Measurements from ENCODE around the gene HSD3B1. TPM values are rescaled to one million over a fixed set of nuclear protein-coding genes. Genes with fewer than 3 reads are reported as not detected.

The HSD3B1 gene
- total RNA-seq, 6 donors from 2014 or later = not detected

DNA sequence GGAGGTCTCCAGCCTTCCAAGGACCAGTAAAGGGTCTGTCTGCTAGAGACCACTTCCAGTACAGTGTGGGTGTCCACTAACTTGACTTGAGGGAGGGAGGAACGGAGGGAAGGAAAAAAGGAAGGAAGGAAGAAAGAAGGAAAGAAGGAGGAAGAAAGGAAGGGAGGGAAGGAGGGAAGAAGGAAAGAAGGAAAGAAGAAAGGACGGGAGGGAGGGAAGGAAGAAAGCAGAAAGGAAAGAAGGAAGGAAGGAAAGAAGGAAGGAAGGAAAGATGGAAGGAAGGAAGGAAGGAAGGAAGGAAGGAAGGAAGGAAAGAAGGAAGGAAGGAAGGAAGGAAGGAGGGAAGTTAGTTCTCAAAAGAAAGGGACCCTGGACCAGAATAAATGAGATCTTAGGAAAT, 26.8 kb upstream of the HSD3B1 start:
- Histone ChIP-seq H3K4me3 (no peak overlapping the region), H3K27ac (no peak overlapping the region), H3K27me3 (no peaks in the 10 kb centered on the region), H3K4me1 (no peaks in the 10 kb centered on the region), H3K9me3 (no peaks in the 10 kb centered on the region), H3K36me3 (no peaks in the 10 kb centered on the region)
- ATAC-seq (ENCODE audit: low FRiP score in 2 of 2) (no peak), DNase-seq (no peak)
- 83 to 97% methylated on average over 2 of the region's 2 CpGs for WGBS, 2 donors
- TF ChIP-seq EP300 (IDR thresholded peaks at IDR 0.05) (no peak), POLR2AphosphoS5 (IDR thresholded peaks at IDR 0.05) (no peak), POLR2A (IDR thresholded peaks at IDR 0.05) (no peak)
- TF ChIP-seq, protein P1, sequence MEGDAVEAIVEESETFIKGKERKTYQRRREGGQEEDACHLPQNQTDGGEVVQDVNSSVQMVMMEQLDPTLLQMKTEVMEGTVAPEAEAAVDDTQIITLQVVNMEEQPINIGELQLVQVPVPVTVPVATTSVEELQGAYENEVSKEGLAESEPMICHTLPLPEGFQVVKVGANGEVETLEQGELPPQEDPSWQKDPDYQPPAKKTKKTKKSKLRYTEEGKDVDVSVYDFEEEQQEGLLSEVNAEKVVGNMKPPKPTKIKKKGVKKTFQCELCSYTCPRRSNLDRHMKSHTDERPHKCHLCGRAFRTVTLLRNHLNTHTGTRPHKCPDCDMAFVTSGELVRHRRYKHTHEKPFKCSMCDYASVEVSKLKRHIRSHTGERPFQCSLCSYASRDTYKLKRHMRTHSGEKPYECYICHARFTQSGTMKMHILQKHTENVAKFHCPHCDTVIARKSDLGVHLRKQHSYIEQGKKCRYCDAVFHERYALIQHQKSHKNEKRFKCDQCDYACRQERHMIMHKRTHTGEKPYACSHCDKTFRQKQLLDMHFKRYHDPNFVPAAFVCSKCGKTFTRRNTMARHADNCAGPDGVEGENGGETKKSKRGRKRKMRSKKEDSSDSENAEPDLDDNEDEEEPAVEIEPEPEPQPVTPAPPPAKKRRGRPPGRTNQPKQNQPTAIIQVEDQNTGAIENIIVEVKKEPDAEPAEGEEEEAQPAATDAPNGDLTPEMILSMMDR (IDR thresholded peaks at IDR 0.05) = no peak

DNA sequence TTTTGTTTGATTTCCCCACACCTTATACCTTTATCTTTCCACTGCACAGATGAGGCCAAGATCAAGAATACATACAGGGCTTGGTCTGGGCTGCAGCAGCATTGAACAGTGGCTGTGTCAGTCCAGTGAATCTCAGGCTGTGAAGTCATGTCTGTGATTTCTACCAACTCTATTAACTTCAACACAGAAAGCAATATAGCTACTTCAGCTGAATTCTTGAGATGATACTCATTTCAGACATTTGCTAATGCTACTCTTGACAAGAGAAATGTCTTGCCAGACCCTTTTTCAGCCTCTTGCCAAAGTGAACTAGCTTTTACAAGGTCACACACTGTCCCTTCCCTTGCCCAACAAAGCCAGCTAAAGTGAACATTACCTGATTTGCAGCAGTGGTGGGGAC, 25.1 kb upstream of the HSD3B1 start:
- ATAC-seq (ENCODE audit: low FRiP score in 2 of 2) = no peak
- no peak for TF ChIP-seq EP300 (IDR thresholded peaks at IDR 0.05)
- no peak for TF ChIP-seq POLR2A (IDR thresholded peaks at IDR 0.05)
- no peak for TF ChIP-seq POLR2AphosphoS5 (IDR thresholded peaks at IDR 0.05)
- TF ChIP-seq, protein P1 (IDR thresholded peaks at IDR 0.05) = no peak
- no peaks in the 10 kb centered on the region for H3K27me3 ChIP-seq
- H3K36me3 ChIP-seq = no peaks in the 10 kb centered on the region
- no peak overlapping the region for H3K27ac ChIP-seq
- H3K4me1 ChIP-seq = no peaks in the 10 kb centered on the region
- H3K4me3 ChIP-seq = no peak overlapping the region
- DNase-seq = no peak
- H3K9me3 ChIP-seq = no peaks in the 10 kb centered on the region

DNA sequence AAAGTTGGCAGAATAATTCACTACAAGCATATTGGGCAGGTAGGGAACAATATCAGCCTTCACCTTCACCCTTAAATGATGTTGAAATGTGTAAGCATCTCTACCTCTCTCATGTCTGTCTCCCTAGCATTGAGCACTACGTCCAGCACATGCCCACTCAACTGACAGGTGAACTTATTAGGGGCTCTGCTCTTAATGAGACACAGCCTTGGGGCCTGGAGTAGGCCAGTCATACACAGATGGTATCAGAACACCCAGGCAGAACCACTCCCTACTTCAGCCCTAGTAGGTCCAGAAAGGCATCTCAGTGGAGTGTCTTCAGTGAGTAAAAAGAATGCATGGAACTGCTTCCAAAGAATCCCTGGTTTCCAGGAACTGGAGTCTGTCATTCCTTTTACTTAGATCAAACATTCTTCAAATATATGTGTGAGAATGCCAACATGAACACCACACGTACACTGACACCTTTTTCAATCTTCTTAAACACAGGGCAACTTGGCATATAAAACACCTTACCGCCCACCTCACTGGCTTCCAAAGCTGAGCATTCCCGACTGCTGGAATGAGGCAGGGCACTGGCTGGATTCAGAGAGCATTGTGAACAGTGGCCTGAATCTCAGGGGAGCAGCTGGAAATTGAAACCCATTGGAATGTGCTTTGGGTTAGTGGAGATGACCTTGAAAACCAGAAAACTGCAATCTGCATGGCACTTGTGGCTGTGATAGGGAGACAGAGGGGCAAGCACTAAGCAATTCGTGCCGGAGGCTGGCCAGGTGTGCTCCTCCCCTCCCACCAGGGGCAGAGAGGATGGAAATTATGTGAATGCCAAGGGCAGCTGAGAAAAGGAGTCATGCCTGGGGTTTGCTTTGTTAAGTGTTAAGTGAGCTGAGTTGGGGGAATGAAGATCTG, 24.2 kb upstream of the HSD3B1 start:
- no peak for DNase-seq
- Histone ChIP-seq H3K4me3 (no peak overlapping the region), H3K9me3 (no peaks in the 10 kb centered on the region), H3K27ac (no peak overlapping the region), H3K36me3 (no peaks in the 10 kb centered on the region), H3K27me3 (no peaks in the 10 kb centered on the region), H3K4me1 (no peaks in the 10 kb centered on the region)
- no peak for TF ChIP-seq EP300 (IDR thresholded peaks at IDR 0.05)
- no peak for TF ChIP-seq POLR2AphosphoS5 (IDR thresholded peaks at IDR 0.05)
- TF ChIP-seq, protein P1 (IDR thresholded peaks at IDR 0.05) = no peak
- TF ChIP-seq POLR2A (IDR thresholded peaks at IDR 0.05) = no peak
- ATAC-seq (ENCODE audit: low FRiP score in 2 of 2) = no peak
- WGBS, 2 donors = 74 to 83% methylated on average over 6 of the region's 6 CpGs

DNA sequence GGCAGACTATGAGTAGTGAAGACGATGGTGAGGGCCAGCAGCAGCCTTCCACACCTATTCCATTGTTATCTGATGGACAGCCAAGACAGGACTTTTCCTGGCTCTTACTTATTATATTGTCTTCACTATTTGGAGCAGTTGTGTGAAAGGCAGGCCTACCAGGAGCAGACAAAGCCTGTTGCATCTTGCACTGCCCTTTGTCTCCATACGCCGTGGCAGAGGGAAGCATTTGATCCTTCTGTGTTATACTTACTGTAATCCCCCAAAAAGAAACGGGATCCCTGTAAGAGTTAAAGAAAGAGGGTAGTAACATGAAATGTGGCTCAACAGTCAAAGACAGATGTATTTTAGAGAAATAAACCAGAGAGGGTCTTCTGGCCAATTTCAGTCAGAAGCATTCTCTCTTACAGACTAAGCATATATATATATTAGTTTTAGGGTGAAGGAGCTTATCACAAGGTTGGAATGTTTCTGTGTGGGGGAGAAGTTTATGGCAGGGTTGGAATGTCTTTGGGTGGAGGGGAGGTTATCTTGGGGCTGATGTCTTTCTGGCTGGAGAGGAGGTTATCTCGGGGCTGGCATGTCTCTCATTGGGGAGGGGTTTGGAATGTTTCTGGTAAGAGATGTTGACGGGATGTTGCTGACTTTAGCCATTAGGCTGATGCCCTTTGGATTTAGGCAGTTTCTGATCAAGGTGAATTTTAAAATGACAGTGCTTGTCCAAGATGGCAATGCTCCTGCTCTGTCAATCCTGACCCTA, 23.4 kb upstream of the HSD3B1 start:
- ATAC-seq (ENCODE audit: low FRiP score in 2 of 2) = no peak

More for the DNA sequence above, 23.4 kb upstream of the HSD3B1 start:
- H3K36me3 ChIP-seq = no peaks in the 10 kb centered on the region
- no peak for DNase-seq
- no peaks in the 10 kb centered on the region for H3K4me1 ChIP-seq
- H3K9me3 ChIP-seq = no peaks in the 10 kb centered on the region
- TF ChIP-seq POLR2AphosphoS5 (IDR thresholded peaks at IDR 0.05) (no peak), EP300 (IDR thresholded peaks at IDR 0.05) (no peak), POLR2A (IDR thresholded peaks at IDR 0.05) (no peak)
- TF ChIP-seq, protein P1 (IDR thresholded peaks at IDR 0.05) = no peak
- no peaks in the 10 kb centered on the region for H3K27me3 ChIP-seq
- H3K27ac ChIP-seq = no peak overlapping the region
- no peak overlapping the region for H3K4me3 ChIP-seq
- 73 to 75% methylated on average over 6 of the region's 6 CpGs for WGBS, 2 donors

All from upper lobe of left lung (tissue), 6 donors.